GM18909 (cell line): ENCODE measurements around the gene ARHGAP6.

Source experiments
- ATAC-seq: cut with Tn5 transposase; IDR thresholded peaks from one replicate; pipeline ENCODE4 v1.9.1; 2021; ENCODE audit warnings: mild to moderate bottlenecking; ENCODE audit not compliant: unreplicated experiment, poor library complexity

Gene ARHGAP6

GRCh38 chrX:11209798-11210414, 455.8 kb downstream of the ARHGAP6 start:
- no peak for ATAC-seq

- ATAC-seq, result no peak
Measured at GRCh38 chrX:11206716-11207115, 459.0 kb downstream of the ARHGAP6 start.

- ATAC-seq, result no peak
Measured at GRCh38 chrX:11205796-11206195, 459.9 kb downstream of the ARHGAP6 start.

- no peak for ATAC-seq
Measured at GRCh38 chrX:11197671-11198070, 468.0 kb downstream of the ARHGAP6 start.

- ATAC-seq, result no peak
Measured at GRCh38 chrX:11196476-11196875, 469.2 kb downstream of the ARHGAP6 start.

- no peak for ATAC-seq
Measured at GRCh38 chrX:11193035-11193469, 472.7 kb downstream of the ARHGAP6 start.

GRCh38 chrX:11190745-11191510, 474.8 kb downstream of the ARHGAP6 start:
- no peak for ATAC-seq

- no peak for ATAC-seq
Measured at GRCh38 chrX:11189097-11189496, 476.6 kb downstream of the ARHGAP6 start.

- no peak for ATAC-seq
Measured at GRCh38 chrX:11188664-11189063, 477.1 kb downstream of the ARHGAP6 start.

GRCh38 chrX:11187001-11187400, 478.7 kb downstream of the ARHGAP6 start:
- ATAC-seq, result no peak

- no peak for ATAC-seq
Measured at GRCh38 chrX:11185861-11186260, 479.9 kb downstream of the ARHGAP6 start.

- no peak for ATAC-seq
Measured at GRCh38 chrX:11180571-11180970, 485.1 kb downstream of the ARHGAP6 start.

- no peak for ATAC-seq
Measured at GRCh38 chrX:11172415-11172814, 493.3 kb downstream of the ARHGAP6 start.

- ATAC-seq, result no peak
Measured at GRCh38 chrX:11171956-11172355, 493.8 kb downstream of the ARHGAP6 start.

GRCh38 chrX:11164433-11164832, 501.3 kb downstream of the ARHGAP6 start:
- ATAC-seq, result no peak

GRCh38 chrX:11159149-11159548, 506.6 kb downstream of the ARHGAP6 start:
- ATAC-seq, result no peak

GRCh38 chrX:11151799-11152559, 513.7 kb downstream of the ARHGAP6 start:
- ATAC-seq, result no peak

GRCh38 chrX:11148401-11148800, 517.3 kb downstream of the ARHGAP6 start:
- ATAC-seq, result no peak

- ATAC-seq, result no peak
Measured at GRCh38 chrX:11146411-11146810, 519.3 kb downstream of the ARHGAP6 start.

- peak; percentile 77 for ATAC-seq
Measured at GRCh38 chrX:11143931-11144678, 521.6 kb downstream of the ARHGAP6 start.
